Measurements from ENCODE around the gene SLC12A2.

SLC12A2 gene

DNA sequence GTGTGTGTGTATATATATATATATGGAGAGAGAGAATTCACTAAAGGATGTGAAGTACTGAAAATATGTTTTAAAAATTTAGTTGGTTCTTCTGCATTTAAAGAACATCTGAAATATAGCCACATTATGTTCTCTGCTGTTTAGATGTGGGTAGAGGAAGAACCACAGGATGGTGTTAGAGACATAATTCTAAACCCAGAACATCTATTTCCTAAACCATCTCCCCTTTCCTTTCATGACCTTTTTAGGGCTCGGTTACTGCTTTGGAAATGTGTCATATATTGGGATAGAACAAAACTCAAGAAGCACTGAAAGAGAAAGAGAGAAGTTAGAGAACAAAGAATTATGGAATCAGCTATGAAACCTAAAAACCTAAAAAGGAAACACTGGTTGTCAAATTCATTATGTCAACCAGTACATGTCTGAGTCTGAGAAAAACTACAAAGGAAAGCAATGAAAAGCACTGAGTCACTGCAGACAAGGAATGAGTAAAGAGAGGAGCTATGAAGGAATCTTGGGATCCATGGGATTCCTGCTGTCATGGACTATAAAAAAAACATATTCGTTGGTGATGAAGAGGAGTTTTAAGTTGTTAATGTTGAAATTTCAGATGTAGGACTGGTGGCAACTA, 28.4 kb downstream of the SLC12A2 start:
- peak; percentile 59 for DNase-seq

DNA sequence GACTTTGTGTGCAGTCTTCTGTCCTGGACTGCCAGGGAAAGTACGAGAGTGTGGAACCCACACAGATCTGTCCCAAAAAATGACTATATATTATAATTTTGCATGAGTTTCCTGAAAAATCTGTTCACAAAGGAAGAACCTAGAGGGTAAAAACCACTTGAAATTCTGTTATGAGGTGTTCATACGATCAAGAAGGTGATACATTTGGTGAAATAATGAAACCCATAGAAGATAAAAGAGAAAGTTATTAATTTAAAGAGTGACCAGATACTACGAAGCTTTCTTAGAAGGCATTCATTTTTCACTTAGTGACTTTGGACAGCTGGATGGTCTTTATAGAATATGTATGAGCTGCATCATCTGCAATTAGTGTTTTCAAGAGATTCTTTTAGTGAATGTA, 32.9 kb downstream of the SLC12A2 start:
- Histone ChIP-seq H3K27ac (no peak overlapping the region), H3K27me3 (replicated peaks) (no peaks in the 10 kb centered on the region), H3K36me3 (replicated peaks) (peaks cover 5% of the 10 kb centered on the region), H3K4me3 (ENCODE audit: low read depth, low read length) (no peak overlapping the region)
- in situ Hi-C loops (cut with HindIII; ENCODE audit: low pct_ligation_motif_present, low sequenced_read_pairs): no loop called here
- no peak for TF ChIP-seq CTCF (IDR thresholded peaks at IDR 0.05; ENCODE audit: low read depth, low read length, missing control alignments)
- DNase-seq: no peak

More for the DNA sequence above, 28.4 kb downstream of the SLC12A2 start:
- in situ Hi-C loops (cut with HindIII; ENCODE audit: low pct_ligation_motif_present, low sequenced_read_pairs): no loop called here
- no peak for TF ChIP-seq CTCF (IDR thresholded peaks at IDR 0.05; ENCODE audit: low read depth, low read length, missing control alignments)
- H3K4me3 ChIP-seq (ENCODE audit: low read depth, low read length): no peak overlapping the region
- H3K27me3 ChIP-seq (replicated peaks): no peaks in the 10 kb centered on the region
- H3K36me3 ChIP-seq (replicated peaks): peaks cover 5% of the 10 kb centered on the region
- peak overlapping the region; percentile 10 for H3K27ac ChIP-seq

DNA sequence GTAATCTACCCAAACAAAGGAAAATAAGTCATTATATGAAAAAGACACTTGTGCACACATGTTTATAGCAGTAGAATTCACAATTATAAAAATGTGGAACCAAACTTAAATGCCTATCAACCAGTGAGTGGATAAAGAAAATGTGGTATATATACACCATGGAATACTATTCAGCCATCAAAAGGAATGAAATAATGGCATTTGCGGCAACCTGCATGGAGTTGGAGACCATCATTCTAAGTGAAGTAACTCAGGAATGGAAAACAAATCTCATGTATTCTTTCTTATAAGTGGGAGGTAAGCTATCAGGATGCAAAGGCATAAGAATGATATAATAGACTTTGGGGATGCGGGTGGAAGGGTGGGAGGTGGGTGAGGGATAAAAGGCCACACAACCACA, 34.6 kb downstream of the SLC12A2 start:
- Histone ChIP-seq H3K4me3 (ENCODE audit: low read depth, low read length) (no peak overlapping the region), H3K27me3 (replicated peaks) (no peaks in the 10 kb centered on the region), H3K27ac (no peak overlapping the region), H3K36me3 (replicated peaks) (peaks cover 5% of the 10 kb centered on the region)
- TF ChIP-seq CTCF (IDR thresholded peaks at IDR 0.05; ENCODE audit: low read depth, low read length, missing control alignments): no peak
- in situ Hi-C loops (cut with HindIII; ENCODE audit: low pct_ligation_motif_present, low sequenced_read_pairs): no loop called here
- DNase-seq: no peak

DNA sequence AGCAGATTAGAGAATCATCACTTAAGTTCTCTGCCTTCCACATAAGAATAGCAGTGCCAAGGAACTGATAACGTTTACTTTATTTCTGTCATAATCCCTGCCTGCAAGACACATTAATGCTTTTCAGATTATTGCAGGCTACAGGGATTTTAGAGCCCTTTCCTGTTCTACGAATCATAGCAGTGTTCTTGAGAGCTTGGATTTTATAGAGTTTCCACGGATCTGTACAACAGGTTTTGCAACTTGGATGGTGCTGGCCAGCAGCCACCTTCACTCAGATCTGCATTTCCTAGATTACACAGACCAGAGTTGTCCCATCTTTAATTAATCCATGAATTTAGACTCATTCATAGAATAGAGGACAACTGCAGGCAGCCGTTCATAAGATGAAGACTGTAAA, 38.1 kb downstream of the SLC12A2 start:
- in situ Hi-C loops (cut with HindIII; ENCODE audit: low pct_ligation_motif_present, low sequenced_read_pairs): no loop called here
- no peaks in the 10 kb centered on the region for H3K27me3 ChIP-seq (replicated peaks)
- H3K27ac ChIP-seq: no peak overlapping the region
- DNase-seq: no peak
- H3K4me3 ChIP-seq (ENCODE audit: low read depth, low read length): no peak overlapping the region
- H3K36me3 ChIP-seq (replicated peaks): no peaks in the 10 kb centered on the region
- no peak for TF ChIP-seq CTCF (IDR thresholded peaks at IDR 0.05; ENCODE audit: low read depth, low read length, missing control alignments)

DNA sequence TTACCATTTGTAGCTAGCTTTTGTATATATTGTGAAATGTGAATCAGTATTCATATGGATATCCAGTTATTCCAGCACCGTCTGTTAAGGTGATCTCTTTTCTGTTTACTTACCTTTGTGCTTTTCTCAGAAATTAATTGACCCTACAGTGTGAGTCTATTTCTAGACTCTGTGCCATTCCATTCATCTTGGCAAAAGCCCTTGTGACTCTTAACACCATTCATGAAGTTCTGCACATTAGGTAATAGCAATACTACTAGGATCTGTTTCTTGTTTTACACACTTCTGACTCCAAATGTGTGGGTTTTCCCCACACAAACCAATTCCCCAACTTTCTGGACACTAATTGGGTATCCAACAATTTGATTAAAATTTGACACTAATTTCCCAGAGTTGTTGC, 40.4 kb downstream of the SLC12A2 start:
- DNase-seq: no peak
- H3K27ac ChIP-seq: no peak overlapping the region
- TF ChIP-seq CTCF (IDR thresholded peaks at IDR 0.05; ENCODE audit: low read depth, low read length, missing control alignments): no peak
- no peaks in the 10 kb centered on the region for H3K36me3 ChIP-seq (replicated peaks)
- H3K27me3 ChIP-seq (replicated peaks): no peaks in the 10 kb centered on the region
- no peak overlapping the region for H3K4me3 ChIP-seq (ENCODE audit: low read depth, low read length)
- in situ Hi-C loops (cut with HindIII; ENCODE audit: low pct_ligation_motif_present, low sequenced_read_pairs): no loop called here

GRCh38 chr5:128126241-128126640, 42.7 kb downstream of the SLC12A2 start:
- no peak for DNase-seq
- no peaks in the 10 kb centered on the region for H3K36me3 ChIP-seq (replicated peaks)
- no peak for TF ChIP-seq CTCF (IDR thresholded peaks at IDR 0.05; ENCODE audit: low read depth, low read length, missing control alignments)
- in situ Hi-C loops (cut with HindIII; ENCODE audit: low pct_ligation_motif_present, low sequenced_read_pairs): no loop called here
- no peaks in the 10 kb centered on the region for H3K27me3 ChIP-seq (replicated peaks)
- no peak overlapping the region for H3K27ac ChIP-seq
- H3K4me3 ChIP-seq (ENCODE audit: low read depth, low read length): no peak overlapping the region
